CD8-positive, alpha-beta memory T cell (primary cell): ENCODE results near the gene SLC27A1. TPM values are rescaled to one million over a fixed set of nuclear protein-coding genes. Genes with fewer than 3 reads are reported as not detected.

Experiments used
- CTCF ChIA-PET: fragments of 350-600 bp; sonication (Branson Sonifier 250); formaldehyde crosslinking; loops from one replicate; lab custom pipeline; 2021; ENCODE audit warnings: antibody characterized with exemption; lab: Charles Lee
- POLR2A ChIA-PET: fragments of 350-600 bp; sonication (Branson Sonifier 250); formaldehyde crosslinking; loops from one replicate; lab custom pipeline; 2021; ENCODE audit warnings: antibody characterized with exemption; lab: Charles Lee
- DNase-seq, 5 donors: peaks; one replicate each; pipeline versions ENCODE4 v3.0.0 to v3.0.0-alpha.2; 2020 to 2022; ENCODE audit warnings: mixed read lengths in 1 of 5
- H3K27ac ChIP-seq: one replicate; pipeline ENCODE4 v1.7.0; 2013; ENCODE audit warnings: low read depth, mild to moderate bottlenecking, low read length, moderate library complexity
- H3K27me3 ChIP-seq: 2 replicates; pipeline ENCODE4 v1.7.0; 2013; ENCODE audit warnings: low read length, mild to moderate bottlenecking; ENCODE audit not compliant: insufficient read depth, poor library complexity, severe bottlenecking
- H3K36me3 ChIP-seq: 2 replicates; pipeline ENCODE4 v1.7.0; 2013; ENCODE audit warnings: mild to moderate bottlenecking, low read length, moderate library complexity; ENCODE audit not compliant: insufficient read depth
- H3K4me1 ChIP-seq: 2 replicates; pipeline ENCODE4 v1.7.0; 2013; ENCODE audit warnings: mild to moderate bottlenecking, low read length, moderate library complexity; ENCODE audit not compliant: insufficient read depth
- H3K4me3 ChIP-seq: 2 replicates; pipeline ENCODE4 v1.7.0; 2013; ENCODE audit warnings: mild to moderate bottlenecking, low read length
- H3K9me3 ChIP-seq: 2 replicates; pipeline ENCODE4 v1.7.0; 2013; ENCODE audit warnings: mild to moderate bottlenecking, low read length
- H3K27ac Mint-ChIP-seq, 8 donors: one replicate each; pipeline ENCODE4 v1.8.0; 2020 to 2021; ENCODE audit warnings: mixed read lengths in 8 of 8, mild to moderate bottlenecking in 6 of 8, inconsistent platforms in 3 of 8, moderate library complexity in 3 of 8
- H3K27me3 Mint-ChIP-seq, 2 donors: one replicate each; pipeline ENCODE4 v1.8.0; 2020 to 2021; ENCODE audit warnings: mixed read lengths in 2 of 2, mild to moderate bottlenecking in 1 of 2, moderate library complexity in 1 of 2
- H3K36me3 Mint-ChIP-seq, 3 donors: one replicate each; pipeline ENCODE4 v1.8.0; 2020 to 2021; ENCODE audit warnings: mixed read lengths in 3 of 3, inconsistent platforms in 1 of 3, mild to moderate bottlenecking in 1 of 3
- H3K4me1 Mint-ChIP-seq, 3 donors: one replicate each; pipeline ENCODE4 v1.8.0; 2020 to 2021; ENCODE audit warnings: mixed read lengths in 3 of 3, inconsistent platforms in 1 of 3, mild to moderate bottlenecking in 1 of 3
- H3K4me3 Mint-ChIP-seq, 7 donors: one replicate each; pipeline ENCODE4 v1.8.0; 2020 to 2021; ENCODE audit warnings: mixed read lengths in 7 of 7, mild to moderate bottlenecking in 6 of 7, moderate library complexity in 4 of 7, inconsistent platforms in 2 of 7
- H3K9me3 Mint-ChIP-seq, 5 donors: one replicate each; pipeline ENCODE4 v1.8.0; 2020 to 2022; ENCODE audit warnings: mixed read lengths in 5 of 5, mild to moderate bottlenecking in 3 of 5, moderate library complexity in 2 of 5, inconsistent platforms in 1 of 5
- polyA plus RNA-seq: library from polyadenylated mRNA; unstranded; fragments of 300-500 nt; fragmentation: Illumina TruSeq; gene quantifications from one replicate; pipeline ENCODE4 v1.2.3, GENCODE V29; 2021
- total RNA-seq, 2 experiments: library from RNA; stranded (reverse); gene quantifications; one replicate each; pipeline ENCODE4 v1.2.3, GENCODE V29; 2021

SLC27A1 gene
- total and polyA plus RNA-seq, 3 experiments from 2014 or later: 2.0 to 6.6 (median 3.7) TPM

GRCh38 chr19:17538684-17539237, 68.4 kb downstream of the SLC27A1 start:
- Mint-ChIP-seq H3K36me3 (no peaks in the 10 kb centered on the region), H3K9me3 (no peaks in the 10 kb centered on the region), H3K4me1 (peaks cover 12 to 20% (median 17%) of the 10 kb centered on the region in 3 donors), H3K4me3 (peak overlapping the region; percentile 59 to 80 (median 71)), H3K27ac (peak overlapping the region in 4 of 8 donors; percentile 52 to 88 (median 74)), H3K27me3 (no peaks in the 10 kb centered on the region)
- Histone ChIP-seq H3K36me3 (no peaks in the 10 kb centered on the region), H3K4me3 (peak overlapping the region; percentile 66), H3K27me3 (no peaks in the 10 kb centered on the region), H3K4me1 (peaks cover 10% of the 10 kb centered on the region), H3K9me3 (no peaks in the 10 kb centered on the region), H3K27ac (no peak overlapping the region)
- CTCF ChIA-PET: interaction anchor here (0.7 to 1.3 kb wide), 4 partner anchors 14 to 43 kb away, joined by 3 to 4 read pairs (median 4); no protein-coding TSS in a partner anchor
- no peak for DNase-seq
- POLR2A ChIA-PET: interaction anchor here (0.6 to 1.5 kb wide), 4 partner anchors 9 to 16 kb away, joined by 3 to 5 read pairs (median 4); no protein-coding TSS in a partner anchor

GRCh38 chr19:17539238-17540117, 69.2 kb downstream of the SLC27A1 start:
- H3K27me3 ChIP-seq: no peaks in the 10 kb centered on the region
- peaks cover 12 to 20% (median 17%) of the 10 kb centered on the region in 3 donors for H3K4me1 Mint-ChIP-seq
- H3K4me3 Mint-ChIP-seq: peak overlapping the region; percentile 83 to 96 (median 86)
- H3K9me3 Mint-ChIP-seq: no peaks in the 10 kb centered on the region
- H3K27ac ChIP-seq: no peak overlapping the region
- ChIA-PET POLR2A (interaction anchor here (0.6 to 1.5 kb wide), 4 partner anchors 10 to 16 kb away, joined by 3 to 5 read pairs (median 4); no protein-coding TSS in a partner anchor), CTCF (interaction anchor here (0.9 to 1.3 kb wide), 3 partner anchors 13 to 20 kb away, joined by 3 to 4 read pairs (median 4); no protein-coding TSS in a partner anchor)
- peak; percentile 95 to 99 (median 97) for DNase-seq
- no peaks in the 10 kb centered on the region for H3K9me3 ChIP-seq
- peak overlapping the region; percentile 66 for H3K4me3 ChIP-seq
- no peaks in the 10 kb centered on the region for H3K36me3 Mint-ChIP-seq
- peak overlapping the region in 7 of 8 donors; percentile 4 to 91 (median 81) for H3K27ac Mint-ChIP-seq
- no peaks in the 10 kb centered on the region for H3K27me3 Mint-ChIP-seq
- H3K36me3 ChIP-seq: no peaks in the 10 kb centered on the region
- H3K4me1 ChIP-seq: peaks cover 10% of the 10 kb centered on the region

- Histone ChIP-seq H3K9me3 (no peaks in the 10 kb centered on the region), H3K27me3 (no peaks in the 10 kb centered on the region), H3K4me1 (peaks cover 10% of the 10 kb centered on the region), H3K27ac (no peak overlapping the region), H3K4me3 (no peak overlapping the region), H3K36me3 (no peaks in the 10 kb centered on the region)
- ChIA-PET POLR2A (no interaction called here), CTCF (interaction anchor here (0.9 to 1.3 kb wide), 2 partner anchors 12 to 21 kb away, joined by 3 to 4 read pairs; no protein-coding TSS in a partner anchor)
- DNase-seq: peak in 1 of 5 donors; percentile 11
- Mint-ChIP-seq H3K27ac (no peak overlapping the region), H3K9me3 (no peaks in the 10 kb centered on the region), H3K4me1 (peaks cover 12 to 20% (median 17%) of the 10 kb centered on the region in 3 donors), H3K27me3 (peaks cover 0 to under 1% of the 10 kb centered on the region in 2 donors), H3K4me3 (peak overlapping the region in 1 of 7 donors; percentile 44), H3K36me3 (no peaks in the 10 kb centered on the region)
Measured at GRCh38 chr19:17540174-17540573, 69.8 kb downstream of the SLC27A1 start.

- peaks cover 0 to 1% of the 10 kb centered on the region in 2 donors for H3K27me3 Mint-ChIP-seq
Measured at GRCh38 chr19:17541184-17541759, 70.9 kb downstream of the SLC27A1 start.

GRCh38 chr19:17542042-17542441, 71.7 kb downstream of the SLC27A1 start:
- Mint-ChIP-seq H3K27me3 (peaks cover 0 to 3% of the 10 kb centered on the region in 2 donors), H3K4me3 (no peak overlapping the region), H3K4me1 (peaks cover 12 to 20% (median 17%) of the 10 kb centered on the region in 3 donors), H3K36me3 (no peaks in the 10 kb centered on the region), H3K9me3 (no peaks in the 10 kb centered on the region), H3K27ac (no peak overlapping the region)
- CTCF ChIA-PET: no interaction called here
- no peaks in the 10 kb centered on the region for H3K9me3 ChIP-seq
- POLR2A ChIA-PET: interaction anchor here (0.5 kb wide), 1 partner anchor 21 kb away, joined by 3 read pairs; no protein-coding TSS in a partner anchor
- H3K4me3 ChIP-seq: no peak overlapping the region
- DNase-seq: no peak
- H3K27ac ChIP-seq: no peak overlapping the region
- no peaks in the 10 kb centered on the region for H3K27me3 ChIP-seq
- H3K36me3 ChIP-seq: no peaks in the 10 kb centered on the region
- H3K4me1 ChIP-seq: peaks cover 10% of the 10 kb centered on the region

More at GRCh38 chr19:17541184-17541759, 70.9 kb downstream of the SLC27A1 start:
- Histone ChIP-seq H3K9me3 (no peaks in the 10 kb centered on the region), H3K4me3 (no peak overlapping the region), H3K36me3 (no peaks in the 10 kb centered on the region), H3K27me3 (no peaks in the 10 kb centered on the region), H3K27ac (no peak overlapping the region), H3K4me1 (peaks cover 10% of the 10 kb centered on the region)
- Mint-ChIP-seq H3K4me1 (peaks cover 12 to 20% (median 17%) of the 10 kb centered on the region in 3 donors), H3K27ac (peak overlapping the region in 7 of 8 donors; percentile 23 to 77 (median 44)), H3K4me3 (peak overlapping the region in 4 of 7 donors; percentile 6 to 52 (median 40)), H3K36me3 (no peaks in the 10 kb centered on the region), H3K9me3 (no peaks in the 10 kb centered on the region)
- ChIA-PET POLR2A (no interaction called here), CTCF (no interaction called here)
- DNase-seq: no peak

- POLR2A ChIA-PET: no interaction called here
- Mint-ChIP-seq H3K36me3 (no peaks in the 10 kb centered on the region), H3K4me3 (no peak overlapping the region), H3K4me1 (peaks cover 12 to 20% (median 17%) of the 10 kb centered on the region in 3 donors), H3K27ac (no peak overlapping the region), H3K27me3 (peaks cover 0 to 4% of the 10 kb centered on the region in 2 donors), H3K9me3 (no peaks in the 10 kb centered on the region)
- H3K4me1 ChIP-seq: peaks cover 10% of the 10 kb centered on the region
- no peak overlapping the region for H3K27ac ChIP-seq
- CTCF ChIA-PET: no interaction called here
- no peaks in the 10 kb centered on the region for H3K27me3 ChIP-seq
- H3K9me3 ChIP-seq: no peaks in the 10 kb centered on the region
- H3K4me3 ChIP-seq: no peak overlapping the region
- no peaks in the 10 kb centered on the region for H3K36me3 ChIP-seq
- no peak for DNase-seq
Measured at GRCh38 chr19:17542793-17543582, 72.7 kb downstream of the SLC27A1 start.

GRCh38 chr19:17543986-17544385, 73.7 kb downstream of the SLC27A1 start:
- POLR2A ChIA-PET: no interaction called here

More at GRCh38 chr19:17543986-17544385, 73.7 kb downstream of the SLC27A1 start:
- Mint-ChIP-seq H3K27me3 (peaks cover 0 to 4% of the 10 kb centered on the region in 2 donors), H3K9me3 (no peaks in the 10 kb centered on the region), H3K36me3 (no peaks in the 10 kb centered on the region), H3K27ac (peak overlapping the region in 3 of 8 donors; percentile 23 to 69 (median 47)), H3K4me3 (no peak overlapping the region), H3K4me1 (peaks cover 7 to 12% (median 9%) of the 10 kb centered on the region in 3 donors)
- DNase-seq: no peak
- no peak overlapping the region for H3K27ac ChIP-seq
- H3K27me3 ChIP-seq: no peaks in the 10 kb centered on the region
- no peaks in the 10 kb centered on the region for H3K36me3 ChIP-seq
- peaks cover 3% of the 10 kb centered on the region for H3K4me1 ChIP-seq
- CTCF ChIA-PET: no interaction called here
- no peaks in the 10 kb centered on the region for H3K9me3 ChIP-seq
- no peak overlapping the region for H3K4me3 ChIP-seq
